Endothelial cell of umbilical vein (primary cell): ENCODE data around the gene MPC2. TPM values are rescaled to one million over a fixed set of nuclear protein-coding genes. Genes with fewer than 3 reads are reported as not detected.

Experiments used
- BruUV-seq: library from RNA; stranded (reverse); fragments of 400-500 nt; replicated peaks from 2 replicates; lab custom pipeline; 2021; lab: Mats Ljungman, UMichigan
- CTCF ChIA-PET: fragments of 300-600, 350-600 bp; sonication (Branson Sonifier 250); formaldehyde crosslinking; loops from one replicate; lab custom pipeline; 2021; ENCODE audit warnings: antibody characterized with exemption, inconsistent platforms; lab: Charles Lee
- POLR2A ChIA-PET: fragments of 300-600, 350-600 bp; sonication (Branson Sonifier 250); formaldehyde crosslinking; loops from one replicate; lab custom pipeline; 2021; ENCODE audit warnings: antibody characterized with exemption, inconsistent platforms; lab: Charles Lee
- DNase-seq: peaks from one replicate; pipeline ENCODE4 v3.0.0-alpha.2; 2011; ENCODE audit warnings: low read depth, low spot score
- FAIRE-seq: peaks from 2 replicates; lab custom pipeline; 2011; peaks lifted over from hg19 to GRCh38; lab: Jason Lieb, UNC
- H2AFZ ChIP-seq: 2 replicates; pipeline ENCODE4 v1.6.0; 2012; ENCODE audit warnings: low read depth, low read length, control low read depth, inconsistent platforms
- H3K27ac ChIP-seq: 2 replicates; pipeline ENCODE4 v1.5.1; 2011; ENCODE audit warnings: low read depth, mild to moderate bottlenecking, control low read depth, low read length, moderate library complexity; ENCODE audit not compliant: insufficient read depth
- H3K27me3 ChIP-seq, 2 experiments: 2 replicates each; pipeline versions ENCODE4 v1.6.0 to v1.6.1; 2011; ENCODE audit warnings: low read length in 2 of 2, mixed read lengths in 1 of 2; ENCODE audit not compliant: control insufficient read depth in 2 of 2, insufficient read depth in 2 of 2
- H3K36me3 ChIP-seq, 2 experiments: 2 replicates in 1 of 2; 3 replicates in 1 of 2; pipeline ENCODE4 v1.5.1; 2011; ENCODE audit warnings: low read length in 2 of 2, mild to moderate bottlenecking in 1 of 2, moderate library complexity in 1 of 2; ENCODE audit not compliant: control insufficient read depth in 2 of 2, insufficient read depth in 2 of 2; ENCODE audit errors: extremely low read depth in 1 of 2
- H3K4me1 ChIP-seq: 3 replicates; pipeline ENCODE4 v1.5.1; 2011; ENCODE audit warnings: mild to moderate bottlenecking, low read length; ENCODE audit not compliant: control insufficient read depth, insufficient read depth; ENCODE audit errors: extremely low read depth
- H3K4me2 ChIP-seq: 2 replicates; pipeline ENCODE4 v1.6.1; 2011; ENCODE audit warnings: low read length, control low read depth, mixed read lengths; ENCODE audit not compliant: insufficient read depth
- H3K4me3 ChIP-seq, 3 experiments: fragments of 200-600 bp in 1 of 3; sonication (generic), shearing (Covaris generic) in 1 of 3; replicated peaks in 1 of 3; 2 replicates each; pipeline ENCODE4 v1.5.1; 2011 to 2016; ENCODE audit warnings: control low read depth in 3 of 3, low read length in 3 of 3, mild to moderate bottlenecking in 2 of 3, inconsistent platforms in 1 of 3, low read depth in 1 of 3, moderate library complexity in 1 of 3; ENCODE audit not compliant: insufficient read depth in 1 of 3
- H3K79me2 ChIP-seq: 2 replicates; pipeline ENCODE4 v1.6.0; 2012; ENCODE audit warnings: low read length, inconsistent platforms; ENCODE audit not compliant: control insufficient read depth, insufficient read depth
- H3K9ac ChIP-seq: replicated peaks from 2 replicates; pipeline ENCODE3; 2011; ENCODE audit warnings: low read length, control low read depth; ENCODE audit not compliant: insufficient read depth; ENCODE audit errors: extremely low read depth
- H3K9me1 ChIP-seq: replicated peaks from 3 replicates; pipeline ENCODE4 v1.6.0; 2011; ENCODE audit warnings: mild to moderate bottlenecking, low read length; ENCODE audit not compliant: control insufficient read depth, insufficient read depth; ENCODE audit errors: extremely low read depth
- H3K9me3 ChIP-seq: replicated peaks from 2 replicates; pipeline ENCODE4 v1.5.1; 2012; ENCODE audit warnings: low read length, inconsistent platforms; ENCODE audit not compliant: control insufficient read depth, insufficient read depth
- H4K20me1 ChIP-seq: replicated peaks from 2 replicates; pipeline ENCODE3; 2011; ENCODE audit warnings: mild to moderate bottlenecking, low read length; ENCODE audit not compliant: control insufficient read depth, insufficient read depth; ENCODE audit errors: extremely low read depth
- EZH2 ChIP-seq: IDR thresholded peaks from 2 replicates; pipeline ENCODE4 v1.6.1; 2012; ENCODE audit warnings: borderline replicate concordance, low read depth, mild to moderate bottlenecking, moderate library complexity, low read length, inconsistent platforms; ENCODE audit not compliant: severe bottlenecking
- FOS ChIP-seq: IDR thresholded peaks from 2 replicates; pipeline ENCODE4 v1.6.1; 2011; ENCODE audit warnings: mild to moderate bottlenecking, low read length, moderate library complexity, borderline replicate concordance; ENCODE audit not compliant: insufficient read depth
- GATA2 ChIP-seq: IDR thresholded peaks from 2 replicates; pipeline ENCODE4 v1.7.0; 2011; ENCODE audit warnings: low read depth, mild to moderate bottlenecking, moderate library complexity, mixed read lengths, low read length; ENCODE audit not compliant: insufficient read length, insufficient read depth
- JUN ChIP-seq: IDR thresholded peaks from 2 replicates; pipeline ENCODE4 v1.6.1; 2011; ENCODE audit warnings: borderline replicate concordance, low read depth; ENCODE audit not compliant: insufficient read length, insufficient read depth
- MYC ChIP-seq: IDR thresholded peaks from one replicate; pipeline ENCODE4 v1.6.1; 2011; ENCODE audit warnings: mild to moderate bottlenecking, low read depth, low read length
- POLR2A ChIP-seq: IDR thresholded peaks from 2 replicates; pipeline ENCODE4 v1.6.1; 2012; ENCODE audit warnings: low read depth, mild to moderate bottlenecking, control low read depth, low read length
- POLR2AphosphoS5 ChIP-seq: IDR thresholded peaks from 2 replicates; pipeline ENCODE4 v1.6.1; 2012; ENCODE audit warnings: low read depth, mild to moderate bottlenecking, control low read depth, low read length, moderate library complexity; ENCODE audit not compliant: insufficient read depth
- dilution Hi-C: fragments of 300-500 bp; cut with MboI; formaldehyde crosslinking; loops from one replicate; pipeline ENCODE4 v1.15.0; 2019; ENCODE audit warnings: low sequenced_read_pairs; ENCODE audit not compliant: extremely low pct_ligation_motif_present
- intact Hi-C: fragments of 100-400 bp; cut with micrococcal nuclease; formaldehyde crosslinking; loops from one replicate; pipeline ENCODE4 v1.10.0; 2022
- polyA plus RNA-seq, 4 experiments: library from polyadenylated mRNA; depleted of rRNA in 3 of 4; stranded (reverse) in 3 of 4; unstranded in 1 of 4; fragments of >200 nt; gene quantifications; 2 replicates each; pipeline versions ENCODE4 v1.2.1 to v1.2.3, GENCODE V29; 2011 to 2012; ENCODE audit warnings: missing spikeins in 1 of 4
- total RNA-seq: library from RNA; stranded (reverse); gene quantifications from 2 replicates; pipeline ENCODE4 v1.2.3, GENCODE V29; 2021
- TF ChIP-seq, protein P1 (sequence below), 2 donors: IDR thresholded peaks; 1 replicate in 1 of 2; 2 replicates in 1 of 2; pipeline ENCODE4 v1.5.1; 2011; ENCODE audit warnings: low read length in 2 of 2, mild to moderate bottlenecking in 2 of 2, moderate library complexity in 2 of 2, control low read depth in 1 of 2, inconsistent platforms in 1 of 2, low read depth in 1 of 2; ENCODE audit not compliant: insufficient read depth in 1 of 2; ENCODE audit errors: extremely low read depth in 1 of 2
- TF ChIP-seq, protein P2 (sequence below): IDR thresholded peaks from 2 replicates; pipeline ENCODE4 v1.6.1; 2011; ENCODE audit not compliant: insufficient read depth, insufficient read length

MPC2 gene
- total and polyA plus RNA-seq, 2 donors (not counting 3 experiments of a cell fraction or from before 2014, with no cell fraction given), result 14.9 to 35.8 TPM

DNA sequence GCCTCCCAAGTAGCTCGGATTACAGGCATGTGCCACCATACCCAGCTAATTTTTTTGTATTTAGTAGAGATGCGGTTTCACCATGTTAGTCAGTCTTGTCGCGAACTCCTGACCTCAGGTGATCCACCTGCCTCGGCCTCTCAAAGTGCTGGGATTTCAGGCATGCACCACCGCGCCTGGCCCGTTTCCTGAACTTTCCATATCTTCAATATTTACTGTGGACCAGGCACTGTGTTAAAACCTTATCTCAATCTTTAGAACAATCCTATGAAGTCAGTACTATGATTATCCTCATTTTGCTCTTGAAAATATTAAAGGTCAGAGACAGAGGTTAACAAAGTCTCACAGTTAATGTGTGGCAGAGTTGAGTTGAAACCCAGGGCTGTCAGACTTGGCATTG, 21.3 kb downstream of the MPC2 start:
- Histone ChIP-seq H3K9me1 (no peaks in the 10 kb centered on the region), H3K27me3 (no peaks in the 10 kb centered on the region), H4K20me1 (no peaks in the 10 kb centered on the region), H3K9ac (no peak overlapping the region), H3K4me2 (no peak overlapping the region), H3K9me3 (no peaks in the 10 kb centered on the region), H3K4me3 (no peak overlapping the region), H2AFZ (no peak overlapping the region), H3K27ac (no peak overlapping the region), H3K79me2 (no peaks in the 10 kb centered on the region), H3K36me3 (no peaks in the 10 kb centered on the region), H3K4me1 (no peaks in the 10 kb centered on the region)
- dilution Hi-C loops, result no loop called here
- POLR2A ChIA-PET, result no interaction called here
- TF ChIP-seq GATA2, result no peak
- no peak for TF ChIP-seq JUN
- no peak for TF ChIP-seq FOS
- TF ChIP-seq MYC, result no peak
- no peak for TF ChIP-seq EZH2
- TF ChIP-seq, protein P1, sequence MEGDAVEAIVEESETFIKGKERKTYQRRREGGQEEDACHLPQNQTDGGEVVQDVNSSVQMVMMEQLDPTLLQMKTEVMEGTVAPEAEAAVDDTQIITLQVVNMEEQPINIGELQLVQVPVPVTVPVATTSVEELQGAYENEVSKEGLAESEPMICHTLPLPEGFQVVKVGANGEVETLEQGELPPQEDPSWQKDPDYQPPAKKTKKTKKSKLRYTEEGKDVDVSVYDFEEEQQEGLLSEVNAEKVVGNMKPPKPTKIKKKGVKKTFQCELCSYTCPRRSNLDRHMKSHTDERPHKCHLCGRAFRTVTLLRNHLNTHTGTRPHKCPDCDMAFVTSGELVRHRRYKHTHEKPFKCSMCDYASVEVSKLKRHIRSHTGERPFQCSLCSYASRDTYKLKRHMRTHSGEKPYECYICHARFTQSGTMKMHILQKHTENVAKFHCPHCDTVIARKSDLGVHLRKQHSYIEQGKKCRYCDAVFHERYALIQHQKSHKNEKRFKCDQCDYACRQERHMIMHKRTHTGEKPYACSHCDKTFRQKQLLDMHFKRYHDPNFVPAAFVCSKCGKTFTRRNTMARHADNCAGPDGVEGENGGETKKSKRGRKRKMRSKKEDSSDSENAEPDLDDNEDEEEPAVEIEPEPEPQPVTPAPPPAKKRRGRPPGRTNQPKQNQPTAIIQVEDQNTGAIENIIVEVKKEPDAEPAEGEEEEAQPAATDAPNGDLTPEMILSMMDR (IDR thresholded peaks at IDR 0.05; ENCODE audit: extremely low read depth in 1 of 2, insufficient read depth in 1 of 2, low read depth in 1 of 2, low read length in 2 of 2), result no peak
- no peak for TF ChIP-seq POLR2AphosphoS5
- TF ChIP-seq POLR2A, result no peak
- TF ChIP-seq, protein P2, sequence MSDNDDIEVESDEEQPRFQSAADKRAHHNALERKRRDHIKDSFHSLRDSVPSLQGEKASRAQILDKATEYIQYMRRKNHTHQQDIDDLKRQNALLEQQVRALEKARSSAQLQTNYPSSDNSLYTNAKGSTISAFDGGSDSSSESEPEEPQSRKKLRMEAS, result no peak
- DNase-seq, result no peak
- FAIRE-seq, result no peak
- CTCF ChIA-PET, result interaction anchor here (2.0 kb wide), 1 partner anchor 16 kb away, joined by 4 read pairs; no protein-coding TSS in a partner anchor
- BruUV-seq, result no TSS peak
- intact Hi-C loops, result no loop called here
